A549 (cell line): ENCODE data around the gene CFAP92. TPM values are rescaled to one million over a fixed set of nuclear protein-coding genes. Genes with fewer than 3 reads are reported as not detected.

Experiments
- ATAC-seq, 2 experiments: fragments of 200-7000 bp in 1 of 2; fragments of >200 bp in 1 of 2; cut with Nextera tagmentation in 1 of 2; cut with Tn5 transposase in 1 of 2; 3 replicates each; pipeline versions ENCODE4 v1.8.0 to v1.9.1; 2018 to 2020; ENCODE audit warnings: mild to moderate bottlenecking in 1 of 2, moderate library complexity in 1 of 2
- CTCF ChIA-PET: fragments of 300-600 bp; sonication (Branson Sonifier 250); formaldehyde crosslinking; extraction: SDS; loops from one replicate; lab custom pipeline; 2021; ENCODE audit warnings: antibody characterized with exemption, inconsistent platforms; lab: Yijun Ruan, JAX
- POLR2A ChIA-PET: fragments of 350-600 bp; formaldehyde crosslinking; extraction: SDS; loops from one replicate; lab custom pipeline; 2021; ENCODE audit warnings: antibody characterized with exemption, inconsistent platforms; lab: Yijun Ruan, JAX
- DNase-seq, 2 experiments: peaks; one replicate each; pipeline versions ENCODE4 v3.0.0 to v3.0.0-alpha.2; 2011 to 2016; ENCODE audit warnings: low read depth in 1 of 2, low spot score in 1 of 2
- FAIRE-seq: peaks from 2 replicates; lab custom pipeline; 2011; peaks lifted over from hg19 to GRCh38; lab: Jason Lieb, UNC
- H3K27ac ChIP-seq, 2 experiments: fragments of >200 bp; sonication (Bioruptor Twin); formaldehyde crosslinking; 3 replicates each; pipeline ENCODE4 v1.5.1; 2016 to 2017
- H3K4me1 ChIP-seq: fragments of >200 bp; sonication (Bioruptor Twin); formaldehyde crosslinking; 3 replicates; pipeline ENCODE4 v1.6.1; 2016
- H3K4me2 ChIP-seq: fragments of >200 bp; sonication (Bioruptor Twin); formaldehyde crosslinking; 3 replicates; pipeline ENCODE4 v1.6.1; 2016
- H3K4me3 ChIP-seq: fragments of >200 bp; sonication (Bioruptor Twin); formaldehyde crosslinking; 3 replicates; pipeline ENCODE4 v1.5.1; 2016
- H3K9me3 ChIP-seq: fragments of >200 bp; sonication (Bioruptor Twin); formaldehyde crosslinking; 3 replicates; pipeline ENCODE4 v1.6.1; 2016
- BCL3 ChIP-seq: fragments of >200 bp; sonication (Bioruptor Twin); formaldehyde crosslinking; IDR thresholded peaks from 3 replicates; pipeline ENCODE4 v1.6.1; 2016
- CBX2 ChIP-seq: fragments of 200-600 bp; sonication (generic); IDR thresholded peaks from 2 replicates; pipeline ENCODE4 v1.6.1; 2016; ENCODE audit warnings: low read depth, mild to moderate bottlenecking, borderline replicate concordance
- CBX8 ChIP-seq: fragments of 200-600 bp; sonication (generic); IDR thresholded peaks from 2 replicates; pipeline ENCODE4 v1.6.1; 2016
- EHF ChIP-seq: fragments of 250-450 bp; sonication (Bioruptor Pico); IDR thresholded peaks from 2 replicates; pipeline ENCODE4 v1.5.0; 2020; ENCODE audit warnings: mild to moderate bottlenecking
- FOSB ChIP-seq: fragments of 250-450 bp; sonication (Bioruptor Pico); IDR thresholded peaks from 2 replicates; pipeline ENCODE4 v1.5.0; 2020; ENCODE audit warnings: mild to moderate bottlenecking, moderate library complexity
- FOXS1 ChIP-seq: fragments of 250-450 bp; sonication (Bioruptor Pico); IDR thresholded peaks from 2 replicates; pipeline ENCODE4 v1.5.0; 2020; ENCODE audit warnings: mild to moderate bottlenecking, moderate library complexity
- HEYL ChIP-seq: fragments of 250-450 bp; sonication (Bioruptor Pico); IDR thresholded peaks from 2 replicates; pipeline ENCODE4 v1.8.0; 2021; ENCODE audit warnings: mild to moderate bottlenecking, moderate library complexity
- HOXB13 ChIP-seq: fragments of 250-450 bp; sonication (Bioruptor Pico); IDR thresholded peaks from 2 replicates; pipeline ENCODE4 v1.5.0; 2020; ENCODE audit warnings: low read depth, mild to moderate bottlenecking, moderate library complexity
- KDM5A ChIP-seq: fragments of 200-600 bp; sonication (generic); IDR thresholded peaks from 2 replicates; pipeline ENCODE4 v1.6.1; 2016; ENCODE audit warnings: antibody characterized with exemption, mild to moderate bottlenecking
- RAD21 ChIP-seq, 2 experiments: fragments of >200 bp in 1 of 2; sonication (Bioruptor Twin) in 1 of 2; formaldehyde crosslinking in 1 of 2; IDR thresholded peaks in 1 of 2; conservative IDR thresholded peaks in 1 of 2; 2 replicates in 1 of 2; 3 replicates in 1 of 2; pipeline ENCODE4 v1.6.1; 2012 to 2018; ENCODE audit warnings: inconsistent platforms in 1 of 2
- RCOR1 ChIP-seq: fragments of 150-350 bp; IDR thresholded peaks from 2 replicates; pipeline ENCODE4 v1.6.1; 2014; ENCODE audit warnings: antibody characterized with exemption, low read length, low read depth
- RFX5 ChIP-seq: fragments of 450-650 bp; IDR thresholded peaks from 2 replicates; pipeline ENCODE4 v1.7.1; 2014; ENCODE audit warnings: antibody characterized with exemption, mild to moderate bottlenecking, moderate library complexity
- SREBF2 ChIP-seq: fragments of 450-650 bp; IDR thresholded peaks from 2 replicates; pipeline ENCODE4 v1.6.1; 2014; ENCODE audit warnings: mild to moderate bottlenecking, moderate library complexity
- TFCP2L1 ChIP-seq: fragments of 250-450 bp; sonication (Bioruptor Pico); IDR thresholded peaks from 2 replicates; pipeline ENCODE4 v1.5.0; 2021; ENCODE audit warnings: mild to moderate bottlenecking
- TP53 ChIP-seq: fragments of 250-450 bp; sonication (Bioruptor Pico); IDR thresholded peaks from 2 replicates; pipeline ENCODE4 v1.5.0; 2021; ENCODE audit warnings: mild to moderate bottlenecking, moderate library complexity
- WGBS: methylation state at CpG from one replicate; pipeline ENCODE4 v1.1.6; 2017; ENCODE audit errors: missing lambda C conversion rate; 5-methylcytosine and 5-hydroxymethylcytosine counted together
- polyA plus RNA-seq, 4 experiments: library from polyadenylated mRNA; depleted of rRNA in 3 of 4; stranded (reverse); fragments of >200 nt; fragmentation: RNase III in 1 of 4; extraction: RNeasy Plus Mini Kit Qiagen cat#74134 plus additional on column Dnase treatment in 1 of 4; gene quantifications; 2 replicates in 3 of 4; 3 replicates in 1 of 4; pipeline ENCODE4 v1.2.3, GENCODE V29; 2011 to 2017
- TF ChIP-seq, protein P1 (sequence below): fragments of 450-650 bp; IDR thresholded peaks from 2 replicates; pipeline ENCODE4 v1.6.1; 2014; ENCODE audit warnings: antibody characterized with exemption
- TF ChIP-seq, protein P2 (sequence below): fragments of 250-450 bp; sonication (Bioruptor Pico); IDR thresholded peaks from 2 replicates; pipeline ENCODE4 v1.5.0; 2020; ENCODE audit warnings: low read depth, mild to moderate bottlenecking, moderate library complexity

Gene CFAP92
- polyA plus RNA-seq, 2 of the 4 experiments (the other 2 are of a cell fraction) = not detected

GRCh38 chr3:128965280-128965679, 28.6 kb downstream of the CFAP92 start:
- ChIA-PET POLR2A (no interaction called here), CTCF (interaction anchor here (0.6 to 0.7 kb wide), 2 partner anchors 52 to 201 kb away, joined by 3 read pairs; no protein-coding TSS in a partner anchor)
- DNase-seq = no peak
- 79% methylated on average over 6 of the region's 9 CpGs for WGBS
- no peak for TF ChIP-seq EHF (CRISPR knock-in tag)
- TF ChIP-seq TFCP2L1 = no peak
- no peak for TF ChIP-seq HOXB13 (CRISPR knock-in tag)
- Histone ChIP-seq H3K4me3 (no peak overlapping the region), H3K4me2 (no peak overlapping the region), H3K9me3 (no peaks in the 10 kb centered on the region), H3K4me1 (no peaks in the 10 kb centered on the region), H3K27ac (no peak overlapping the region)
- no peak for FAIRE-seq
- ATAC-seq = no peak

GRCh38 chr3:128956440-128956839, 37.4 kb downstream of the CFAP92 start:
- ChIA-PET CTCF (interaction anchor here (2.0 kb wide), 1 partner anchor 14 kb away, joined by 8 read pairs; no protein-coding TSS in a partner anchor), POLR2A (no interaction called here)
- 55% methylated on average over 2 of the region's 2 CpGs for WGBS
- Histone ChIP-seq H3K27ac (no peak overlapping the region), H3K9me3 (peaks cover 13% of the 10 kb centered on the region; the same call in 2 of the 3 replicates), H3K4me2 (no peak overlapping the region)
- ATAC-seq (no peak), FAIRE-seq (no peak)
- TF ChIP-seq FOXS1 (CRISPR knock-in tag) (no peak), SREBF2 (no peak), KDM5A (no peak), FOSB (no peak), BCL3 (no peak), CBX2 (no peak)
- TF ChIP-seq, all 56 proteins: peak for 0
- no peak for DNase-seq
- H3K4me1 ChIP-seq = no peaks in the 10 kb centered on the region
- H3K4me3 ChIP-seq = no peak overlapping the region

GRCh38 chr3:128950223-128950938, 43.5 kb downstream of the CFAP92 start:
- FAIRE-seq (no peak), ATAC-seq (peak; percentile 83 to 87), DNase-seq (peak; percentile 15 to 44)
- 52% methylated on average over 15 of the region's 15 CpGs for WGBS
- no peaks in the 10 kb centered on the region for H3K9me3 ChIP-seq
- CTCF ChIA-PET = interaction anchor here (0.5 to 2.2 kb wide), 7 partner anchors 12 to 341 kb away, joined by 3 to 9 read pairs (median 4); no protein-coding TSS in a partner anchor
- H3K27ac ChIP-seq = no peak overlapping the region
- POLR2A ChIA-PET = no interaction called here
- H3K4me2 ChIP-seq = no peak overlapping the region
- no peaks in the 10 kb centered on the region for H3K4me1 ChIP-seq
- TF ChIP-seq RCOR1 (no peak), RAD21 (conservative IDR thresholded peaks at IDR 0.05 in 1 of 2, IDR thresholded peaks at IDR 0.05 in 1 of 2) (peak; percentile 28 to 50; a peak in 3 of 5 replicates)
- no peak overlapping the region for H3K4me3 ChIP-seq

GRCh38 chr3:128949158-128949557, 44.7 kb downstream of the CFAP92 start:
- H3K9me3 ChIP-seq = no peaks in the 10 kb centered on the region
- CTCF ChIA-PET = interaction anchor here (1.4 kb wide), 1 partner anchor 21 kb away, joined by 5 read pairs; no protein-coding TSS in a partner anchor
- H3K27ac ChIP-seq = no peak overlapping the region
- H3K4me1 ChIP-seq = no peaks in the 10 kb centered on the region
- FAIRE-seq = no peak
- no peak overlapping the region for H3K4me2 ChIP-seq
- WGBS = 76% methylated on average over 3 of the region's 3 CpGs
- ATAC-seq = no peak
- no peak for TF ChIP-seq HEYL (CRISPR knock-in tag)
- TF ChIP-seq FOSB = no peak
- no peak for TF ChIP-seq CBX8
- H3K4me3 ChIP-seq = no peak overlapping the region
- no peak for DNase-seq
- POLR2A ChIA-PET = no interaction called here

DNA sequence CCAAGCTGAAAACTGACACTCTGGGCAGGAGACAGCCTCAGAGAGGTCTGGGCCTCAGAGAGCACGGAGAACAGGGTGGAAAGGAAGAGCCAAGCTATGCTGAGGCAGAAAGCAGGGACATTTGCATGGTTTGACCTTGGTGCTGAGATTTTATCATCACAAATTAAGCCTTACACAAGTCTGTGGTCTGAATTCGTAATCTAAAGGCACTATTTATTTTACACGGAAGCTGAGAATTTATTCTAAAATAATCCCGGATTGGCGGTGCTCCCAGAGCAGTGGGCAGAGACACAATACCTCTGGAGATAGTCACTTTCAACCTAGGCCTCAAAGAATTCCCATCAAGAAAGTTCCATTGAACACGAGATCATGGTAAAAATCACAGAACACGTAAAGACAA, 47.5 kb downstream of the CFAP92 start:
- ChIA-PET POLR2A (no interaction called here), CTCF (interaction anchor here (0.6 to 1.5 kb wide), 2 partner anchors 24 to 175 kb away, joined by 3 to 5 read pairs; partner anchors contain the start of gene RAB43)
- no peak for ATAC-seq
- Histone ChIP-seq H3K4me3 (no peak overlapping the region), H3K27ac (no peak overlapping the region), H3K4me2 (no peak overlapping the region), H3K4me1 (no peaks in the 10 kb centered on the region), H3K9me3 (no peaks in the 10 kb centered on the region)
- no peak for FAIRE-seq
- no peak for DNase-seq
- 69% methylated on average over 7 of the region's 7 CpGs for WGBS
- TF ChIP-seq, protein P1, sequence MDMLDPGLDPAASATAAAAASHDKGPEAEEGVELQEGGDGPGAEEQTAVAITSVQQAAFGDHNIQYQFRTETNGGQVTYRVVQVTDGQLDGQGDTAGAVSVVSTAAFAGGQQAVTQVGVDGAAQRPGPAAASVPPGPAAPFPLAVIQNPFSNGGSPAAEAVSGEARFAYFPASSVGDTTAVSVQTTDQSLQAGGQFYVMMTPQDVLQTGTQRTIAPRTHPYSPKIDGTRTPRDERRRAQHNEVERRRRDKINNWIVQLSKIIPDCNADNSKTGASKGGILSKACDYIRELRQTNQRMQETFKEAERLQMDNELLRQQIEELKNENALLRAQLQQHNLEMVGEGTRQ = no peak
- TF ChIP-seq, protein P2, sequence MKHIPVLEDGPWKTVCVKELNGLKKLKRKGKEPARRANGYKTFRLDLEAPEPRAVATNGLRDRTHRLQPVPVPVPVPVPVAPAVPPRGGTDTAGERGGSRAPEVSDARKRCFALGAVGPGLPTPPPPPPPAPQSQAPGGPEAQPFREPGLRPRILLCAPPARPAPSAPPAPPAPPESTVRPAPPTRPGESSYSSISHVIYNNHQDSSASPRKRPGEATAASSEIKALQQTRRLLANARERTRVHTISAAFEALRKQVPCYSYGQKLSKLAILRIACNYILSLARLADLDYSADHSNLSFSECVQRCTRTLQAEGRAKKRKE = no peak
- TF ChIP-seq TFCP2L1 (no peak), HOXB13 (CRISPR knock-in tag) (no peak), TP53 (no peak), RFX5 (no peak)
